HG03521 (cell line): ENCODE measurements around the gene CDH12.
"Not testable (repeated sequence)": the region's sequence is repeated elsewhere in the genome, so short reads cannot be mapped to it uniquely, and the experiment has no call there.

Experiments used
- ATAC-seq: cut with Tn5 transposase; IDR thresholded peaks from one replicate; pipeline ENCODE4 v1.9.1; 2021; ENCODE audit warnings: mild to moderate bottlenecking, moderate library complexity; ENCODE audit not compliant: unreplicated experiment

CDH12 gene

GRCh38 chr5:22319798-22320197 is 533.3 kb downstream of the CDH12 start:
- no peak for ATAC-seq

- ATAC-seq, result no peak
These were observed 536.9 kb downstream of the CDH12 start for GRCh38 chr5:22316294-22316693.

GRCh38 chr5:22315052-22315451 is 538.1 kb downstream of the CDH12 start:
- ATAC-seq, result not testable (repeated sequence)

DNA sequence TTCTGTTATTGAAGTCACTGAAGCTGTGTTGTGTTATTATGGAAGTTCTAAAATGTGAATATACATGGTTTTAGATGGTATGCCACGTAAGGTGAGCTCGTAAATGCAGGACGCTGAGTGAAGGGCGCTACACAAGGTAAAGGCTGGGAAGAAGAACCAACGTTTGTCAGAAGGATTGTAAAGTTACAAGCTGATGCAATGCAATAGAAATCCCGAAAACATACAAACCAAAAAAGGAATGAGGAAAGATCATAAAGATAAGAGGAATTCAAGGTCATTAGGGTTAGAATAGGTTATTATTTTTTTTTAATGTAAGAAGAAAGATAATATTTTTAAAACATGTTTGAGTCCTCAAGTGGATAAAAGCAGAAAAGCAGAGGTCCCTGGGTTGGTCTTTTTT is 538.6 kb downstream of the CDH12 start:
- ATAC-seq, result no peak

- ATAC-seq, result no peak
These were observed 547.1 kb downstream of the CDH12 start for GRCh38 chr5:22306011-22306410.

GRCh38 chr5:22295832-22296231 is 557.3 kb downstream of the CDH12 start:
- ATAC-seq, result no peak

DNA sequence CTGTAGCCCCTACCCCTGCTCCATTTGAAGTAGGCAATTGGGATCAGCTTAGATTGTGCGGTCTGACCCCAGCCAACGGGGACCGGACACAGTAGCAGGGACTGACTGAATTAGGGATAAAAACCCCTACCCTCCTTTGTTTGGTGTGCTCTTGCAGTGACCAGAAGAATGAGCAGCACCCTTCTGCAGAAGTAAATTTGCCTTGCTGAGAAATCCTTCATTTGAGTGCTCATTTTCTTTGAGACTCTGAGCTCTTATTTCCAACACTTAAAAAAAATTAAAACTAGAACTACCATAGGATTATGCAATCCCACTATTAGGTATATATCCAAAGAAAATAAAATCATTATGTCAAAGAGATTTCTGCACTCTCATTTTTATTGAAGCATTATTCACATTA is 560.0 kb downstream of the CDH12 start:
- ATAC-seq, result no peak

DNA sequence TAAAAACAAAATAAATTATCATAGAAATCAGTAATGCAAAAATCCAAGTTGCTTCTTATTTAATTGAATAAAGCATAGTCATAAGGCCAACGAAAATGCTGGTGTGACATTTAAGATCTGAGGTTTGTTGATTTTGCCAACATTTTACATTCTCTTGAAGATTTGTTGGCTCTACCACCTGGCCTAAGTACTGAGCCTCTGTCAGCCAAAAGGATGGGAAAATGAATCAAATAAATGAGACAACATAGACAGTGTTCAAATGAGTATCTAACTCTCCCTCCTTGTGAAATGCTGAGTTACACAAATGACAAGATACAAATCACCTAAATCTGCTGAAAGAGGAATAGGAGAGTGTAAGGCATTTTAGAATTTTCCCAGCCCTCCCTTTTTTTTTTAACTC is 575.0 kb downstream of the CDH12 start:
- no peak for ATAC-seq

- ATAC-seq, result no peak
These were observed 576.1 kb downstream of the CDH12 start for GRCh38 chr5:22277006-22277405.

- not testable (repeated sequence) for ATAC-seq
These were observed 587.3 kb downstream of the CDH12 start for GRCh38 chr5:22265855-22266254.

DNA sequence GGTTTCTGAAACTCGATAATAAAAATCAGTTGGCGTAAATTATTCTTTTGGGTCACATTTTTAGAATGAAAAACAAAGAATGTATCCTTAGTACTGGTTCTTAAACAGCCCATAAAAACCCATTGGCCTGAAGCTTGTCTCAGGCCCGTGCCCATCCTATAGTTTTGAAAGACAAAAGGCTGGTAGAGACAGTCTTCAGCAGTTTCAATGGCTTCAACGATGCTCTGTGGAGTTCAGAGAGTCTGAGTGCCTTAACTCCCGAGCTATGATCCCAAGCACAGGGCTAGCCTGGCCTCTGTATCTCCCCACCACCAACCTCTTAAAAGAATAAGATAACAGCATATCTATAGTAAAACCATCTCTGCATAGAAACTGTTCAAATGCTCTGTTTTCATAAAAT is 595.0 kb downstream of the CDH12 start:
- ATAC-seq, result no peak

DNA sequence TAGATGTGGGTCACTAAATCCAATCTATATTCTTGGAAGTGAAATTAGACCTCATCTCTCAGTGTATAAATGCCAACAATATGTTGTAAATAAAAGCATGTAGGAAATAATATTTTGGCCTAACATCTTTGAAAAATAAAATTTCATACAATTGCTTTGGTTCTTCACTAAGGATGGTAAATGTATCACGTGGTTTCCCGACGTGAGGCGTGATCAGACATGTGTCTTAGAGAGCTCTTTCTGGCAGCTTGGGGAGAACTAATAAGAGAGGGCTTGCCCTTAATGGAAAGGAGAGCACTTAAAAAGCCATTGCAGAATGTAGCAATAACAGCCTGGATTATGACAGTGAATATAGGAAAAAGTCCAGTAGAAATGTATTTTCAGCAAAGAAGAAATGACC is 602.6 kb downstream of the CDH12 start:
- ATAC-seq, result no peak

DNA sequence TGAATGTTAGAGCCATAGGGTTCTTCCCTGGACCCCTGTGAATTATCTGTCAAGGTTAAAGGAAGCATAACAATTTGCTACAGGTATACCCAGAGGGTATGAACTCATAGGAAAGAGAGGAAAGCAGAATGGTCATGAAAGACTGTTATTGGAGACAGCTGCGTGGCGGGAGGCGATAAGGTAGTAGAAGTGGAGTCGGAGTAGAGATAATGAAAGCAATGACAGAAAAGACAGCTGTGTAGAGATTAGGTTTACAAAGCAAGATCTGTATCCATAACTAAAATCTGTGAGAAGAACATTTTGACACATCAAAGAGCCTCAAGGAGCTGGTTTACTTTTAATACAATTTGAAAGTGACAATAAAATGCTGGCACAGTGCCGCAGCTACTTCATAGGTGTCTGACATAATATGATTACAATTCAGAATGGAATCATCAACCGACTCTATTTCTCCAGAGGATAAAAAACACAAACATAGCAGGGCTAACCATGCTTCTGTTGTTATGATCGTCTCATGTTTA is 603.9 kb downstream of the CDH12 start:
- ATAC-seq, result no peak

- ATAC-seq, result no peak
These were observed 607.4 kb downstream of the CDH12 start for GRCh38 chr5:22245770-22246169.

- ATAC-seq, result no peak
These were observed 610.6 kb downstream of the CDH12 start for GRCh38 chr5:22242532-22242931.

DNA sequence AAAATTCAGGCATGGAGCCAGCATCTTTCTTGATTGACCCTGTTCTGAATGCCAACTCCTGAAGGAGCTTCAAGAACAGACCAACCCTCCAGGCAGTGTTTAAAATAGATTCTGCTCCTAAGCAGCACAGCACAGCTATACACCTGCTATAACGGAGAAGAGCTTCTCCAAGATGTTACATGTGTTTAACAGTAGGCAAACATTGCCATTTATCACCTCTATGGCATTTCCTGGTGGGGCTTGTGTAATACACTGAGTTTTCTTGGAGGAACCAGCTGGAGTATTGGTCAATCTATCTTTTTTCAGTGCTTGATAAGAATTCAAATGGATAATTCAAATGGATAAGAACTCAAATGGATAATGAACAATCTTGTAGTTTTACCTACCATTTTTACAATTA is 615.1 kb downstream of the CDH12 start:
- ATAC-seq, result no peak

DNA sequence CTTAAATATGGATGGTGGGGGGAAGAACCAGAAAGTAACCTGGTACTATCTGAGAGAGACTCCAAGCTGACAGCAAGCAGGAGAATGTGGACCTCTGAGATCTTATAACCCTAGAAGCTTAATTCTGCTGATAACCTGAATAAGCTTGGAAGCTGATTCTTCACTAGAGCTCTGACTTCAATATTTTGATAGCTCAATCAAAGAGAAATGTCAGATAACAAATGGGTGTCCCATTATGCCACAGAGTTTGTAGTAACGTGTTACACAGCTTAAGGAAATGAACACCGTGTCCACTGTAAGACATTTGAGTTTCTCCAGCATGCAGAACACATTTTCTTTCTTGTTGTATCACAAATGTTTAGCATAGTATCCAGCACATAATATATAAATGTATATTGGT is 626.7 kb downstream of the CDH12 start:
- ATAC-seq, result no peak

- ATAC-seq, result no peak
These were observed 630.1 kb downstream of the CDH12 start for GRCh38 chr5:22223079-22223478.

- not testable (repeated sequence) for ATAC-seq
These were observed 639.2 kb downstream of the CDH12 start for GRCh38 chr5:22213703-22214495.

DNA sequence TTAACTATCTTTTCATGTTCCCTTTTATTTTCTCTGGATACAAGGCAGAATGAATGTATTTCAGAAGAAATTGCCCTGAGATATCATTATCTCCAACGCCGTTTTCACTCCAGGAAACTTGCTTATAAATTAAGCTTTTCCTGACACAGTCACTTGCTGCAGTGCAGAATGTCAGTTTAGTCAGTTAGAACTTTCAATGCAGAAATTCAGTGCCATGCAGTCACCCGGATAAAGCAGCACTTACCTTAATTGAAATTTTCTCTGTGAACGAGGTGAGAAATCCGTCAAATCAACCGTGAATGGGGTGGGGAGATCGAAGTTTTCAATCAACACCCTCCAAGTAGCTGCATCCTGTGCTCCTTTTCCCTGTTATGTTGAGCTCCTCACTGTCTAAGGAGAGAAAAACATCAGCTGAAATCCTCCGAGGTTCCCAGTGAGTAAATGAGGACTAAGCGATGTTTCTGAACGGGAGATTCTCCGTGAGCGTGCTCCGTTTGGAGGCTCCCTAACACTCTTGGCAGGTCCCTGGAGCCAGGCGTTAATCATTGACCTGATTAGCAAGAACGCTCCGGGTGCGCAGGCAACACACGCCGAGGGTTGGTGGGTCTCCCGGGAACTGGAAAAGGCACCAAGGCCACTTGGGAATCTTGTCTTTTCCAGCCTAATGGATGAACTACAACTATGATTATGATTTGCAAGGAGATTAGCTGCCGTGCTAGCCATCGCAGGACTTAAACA is 640.7 kb downstream of the CDH12 start:
- ATAC-seq, result not testable (repeated sequence)

DNA sequence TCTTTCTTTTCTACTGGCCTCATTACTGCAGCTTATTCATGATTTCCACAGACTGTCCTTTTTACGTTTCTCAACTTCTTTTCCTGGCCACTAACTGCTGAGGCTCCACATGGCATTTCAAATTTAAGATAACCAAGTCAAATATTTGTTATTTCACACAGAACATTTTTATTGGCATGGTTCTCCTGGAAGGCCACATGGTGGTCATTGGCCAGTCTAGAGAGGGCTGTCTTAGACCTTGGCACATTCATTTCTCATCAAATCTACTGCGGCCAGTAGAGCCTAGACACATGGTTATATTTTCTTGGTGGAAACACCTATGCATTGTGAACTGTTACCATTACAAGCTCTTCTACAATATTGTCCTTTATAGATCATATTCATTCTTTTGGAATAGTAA is 644.7 kb downstream of the CDH12 start:
- not testable (repeated sequence) for ATAC-seq

DNA sequence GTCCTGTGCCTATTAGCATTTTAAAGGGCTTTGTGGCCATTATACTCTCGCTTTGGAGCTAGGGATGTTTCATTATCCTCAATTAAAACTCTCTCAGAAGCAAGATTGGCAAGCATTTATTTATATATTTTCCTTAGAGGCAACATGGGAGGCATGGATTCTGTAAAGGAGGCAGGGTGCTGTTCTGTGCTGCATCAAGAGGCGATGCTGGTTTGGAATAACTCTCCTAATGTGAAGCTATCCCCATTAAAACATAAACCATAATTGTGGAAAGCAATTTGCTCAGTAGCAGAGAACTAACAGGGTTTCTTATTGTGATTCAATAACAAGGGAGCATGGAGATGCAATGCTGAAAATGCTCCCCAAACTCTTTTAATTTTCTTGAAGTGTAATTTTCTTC is 664.5 kb downstream of the CDH12 start:
- not testable (repeated sequence) for ATAC-seq
